PC-3 (cell line): ENCODE data around the gene DPT. TPM values are rescaled to one million over a fixed set of nuclear protein-coding genes. Genes with fewer than 3 reads are reported as not detected.

Source experiments
- ATAC-seq: fragments of 200-7000 bp; cut with Tn5 transposase; 2 replicates; pipeline ENCODE4 v1.9.1; 2020; ENCODE audit warnings: mild to moderate bottlenecking, moderate library complexity
- BruUV-seq: library from RNA; stranded (reverse); fragments of 400-500 nt; replicated peaks from 2 replicates; lab custom pipeline; 2021; lab: Mats Ljungman, UMichigan
- CTCF ChIA-PET: fragments of 300-600 bp; sonication (Branson Sonifier 250); formaldehyde crosslinking; loops from one replicate; lab custom pipeline; 2022; ENCODE audit warnings: antibody characterized with exemption; lab: Charles Lee
- POLR2A ChIA-PET: fragments of 300-600 bp; sonication (Branson Sonifier 250); formaldehyde crosslinking; loops from one replicate; lab custom pipeline; 2022; ENCODE audit warnings: antibody characterized with exemption; ENCODE audit not compliant: unreplicated experiment; lab: Charles Lee
- DNase-seq: peaks from one replicate; pipeline ENCODE4 v3.0.0-alpha.2; 2015
- H2AFZ ChIP-seq: fragments of 300-600 bp; sonication (generic); 2 replicates; pipeline ENCODE4 v1.6.0; 2016; ENCODE audit warnings: antibody characterized with exemption, low read length
- H3F3A ChIP-seq: fragments of 300-600 bp; sonication (generic); one replicate; pipeline ENCODE4 v1.6.0; 2017; ENCODE audit warnings: antibody characterized with exemption, low read length, control low read depth, mild to moderate bottlenecking; ENCODE audit not compliant: unreplicated experiment
- H3K27ac ChIP-seq: fragments of 300-600 bp; sonication (generic); 2 replicates; pipeline ENCODE4 v1.5.1; 2016; ENCODE audit warnings: mild to moderate bottlenecking, low read length
- H3K27me3 ChIP-seq: fragments of 300-600 bp; sonication (generic); 2 replicates; pipeline ENCODE4 v1.6.1; 2016; ENCODE audit warnings: low read length, mixed read lengths
- H3K36me3 ChIP-seq: fragments of 300-600 bp; sonication (generic); 2 replicates; pipeline ENCODE4 v1.6.1; 2016; ENCODE audit warnings: low read depth, mixed run types, low read length, mixed read lengths
- H3K4me1 ChIP-seq: fragments of 300-600 bp; sonication (generic); 2 replicates; pipeline ENCODE4 v1.5.1; 2016; ENCODE audit warnings: low read length; ENCODE audit not compliant: insufficient read depth
- H3K4me2 ChIP-seq: fragments of 300-600 bp; sonication (generic); 2 replicates; pipeline ENCODE4 v1.6.0; 2016; ENCODE audit warnings: low read length
- H3K4me3 ChIP-seq: fragments of 300-600 bp; sonication (generic); 2 replicates; pipeline ENCODE4 v1.5.1; 2016; ENCODE audit warnings: mild to moderate bottlenecking, low read length, mixed read lengths
- H3K79me2 ChIP-seq: fragments of 300-600 bp; sonication (generic); 2 replicates; pipeline ENCODE4 v1.6.1; 2017; ENCODE audit warnings: low read length, mixed read lengths
- H3K9ac ChIP-seq: fragments of 300-600 bp; sonication (generic); 2 replicates; pipeline ENCODE4 v1.6.0; 2016; ENCODE audit warnings: mild to moderate bottlenecking, low read length
- H3K9me2 ChIP-seq: fragments of 300-600 bp; sonication (generic); replicated peaks from 2 replicates; pipeline ENCODE4 v1.6.1; 2016; ENCODE audit warnings: mixed run types, low read length, mixed read lengths
- H3K9me3 ChIP-seq: fragments of 300-600 bp; sonication (generic); 2 replicates; pipeline ENCODE4 v1.6.1; 2016; ENCODE audit warnings: low read length, mixed read lengths
- H4K20me1 ChIP-seq: fragments of 300-600 bp; sonication (generic); 2 replicates; pipeline ENCODE4 v1.6.1; 2016; ENCODE audit warnings: low read length, mixed read lengths
- EZH2 ChIP-seq: fragments of 300-600 bp; sonication (generic); IDR thresholded peaks from one replicate; pipeline ENCODE4 v1.6.1; 2017; ENCODE audit warnings: antibody characterized with exemption, mild to moderate bottlenecking, low read length; ENCODE audit not compliant: unreplicated experiment
- EZH2phosphoT487 ChIP-seq: fragments of 300-600 bp; sonication (generic); IDR thresholded peaks from 2 replicates; pipeline ENCODE4 v1.6.1; 2018; ENCODE audit warnings: mild to moderate bottlenecking, antibody characterized with exemption, low read length, borderline replicate concordance
- intact Hi-C: fragments of 100-400 bp; cut with micrococcal nuclease; formaldehyde crosslinking; loops from 2 replicates; pipeline ENCODE4 v1.9.0; 2023
- total RNA-seq: library from RNA; depleted of rRNA; stranded (reverse); fragments of >200 nt; gene quantifications from 2 replicates; pipeline ENCODE4 v1.2.3, GENCODE V29; 2014
- TF ChIP-seq, protein P1 (sequence below): fragments of 300-600 bp; sonication (generic); conservative IDR thresholded peaks from 2 replicates; pipeline ENCODE4 v1.5.1; 2017; ENCODE audit warnings: antibody characterized with exemption, low read depth, mild to moderate bottlenecking, low read length

Gene DPT
- total RNA-seq, 1 experiment from 2014 or later, result not detected

- CTCF ChIA-PET, result no interaction called here
- POLR2A ChIA-PET, result interaction anchor here (0.6 kb wide), 1 partner anchor 609 kb away, joined by 5 read pairs; no protein-coding TSS in a partner anchor
- no peaks in the 10 kb centered on the region for H3K9me2 ChIP-seq
- H3K27ac ChIP-seq, result no peak overlapping the region
- no peak overlapping the region for H2AFZ ChIP-seq
- TF ChIP-seq EZH2, result no peak
- no peak for TF ChIP-seq EZH2phosphoT487
- TF ChIP-seq, protein P1, sequence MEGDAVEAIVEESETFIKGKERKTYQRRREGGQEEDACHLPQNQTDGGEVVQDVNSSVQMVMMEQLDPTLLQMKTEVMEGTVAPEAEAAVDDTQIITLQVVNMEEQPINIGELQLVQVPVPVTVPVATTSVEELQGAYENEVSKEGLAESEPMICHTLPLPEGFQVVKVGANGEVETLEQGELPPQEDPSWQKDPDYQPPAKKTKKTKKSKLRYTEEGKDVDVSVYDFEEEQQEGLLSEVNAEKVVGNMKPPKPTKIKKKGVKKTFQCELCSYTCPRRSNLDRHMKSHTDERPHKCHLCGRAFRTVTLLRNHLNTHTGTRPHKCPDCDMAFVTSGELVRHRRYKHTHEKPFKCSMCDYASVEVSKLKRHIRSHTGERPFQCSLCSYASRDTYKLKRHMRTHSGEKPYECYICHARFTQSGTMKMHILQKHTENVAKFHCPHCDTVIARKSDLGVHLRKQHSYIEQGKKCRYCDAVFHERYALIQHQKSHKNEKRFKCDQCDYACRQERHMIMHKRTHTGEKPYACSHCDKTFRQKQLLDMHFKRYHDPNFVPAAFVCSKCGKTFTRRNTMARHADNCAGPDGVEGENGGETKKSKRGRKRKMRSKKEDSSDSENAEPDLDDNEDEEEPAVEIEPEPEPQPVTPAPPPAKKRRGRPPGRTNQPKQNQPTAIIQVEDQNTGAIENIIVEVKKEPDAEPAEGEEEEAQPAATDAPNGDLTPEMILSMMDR, result no peak
- no peaks in the 10 kb centered on the region for H3K4me1 ChIP-seq
- BruUV-seq, result no TSS peak
- H3K79me2 ChIP-seq, result no peaks in the 10 kb centered on the region
- ATAC-seq (no peak), DNase-seq (no peak)
- no peak overlapping the region for H3K4me2 ChIP-seq
- no peaks in the 10 kb centered on the region for H3K27me3 ChIP-seq
- no peaks in the 10 kb centered on the region for H4K20me1 ChIP-seq
- no peaks in the 10 kb centered on the region for H3F3A ChIP-seq
- intact Hi-C loops, result no loop called here
- no peak overlapping the region for H3K4me3 ChIP-seq
- H3K36me3 ChIP-seq, result no peaks in the 10 kb centered on the region
- H3K9me3 ChIP-seq, result no peaks in the 10 kb centered on the region
- H3K9ac ChIP-seq, result no peak overlapping the region
Observed at GRCh38 chr1:168688644-168689326, 40.2 kb downstream of the DPT start.

GRCh38 chr1:168687816-168688215 is 41.2 kb downstream of the DPT start:
- no peak overlapping the region for H3K27ac ChIP-seq
- H3K4me3 ChIP-seq, result no peak overlapping the region
- no peak overlapping the region for H3K9ac ChIP-seq
- no peaks in the 10 kb centered on the region for H3K9me3 ChIP-seq
- no peak overlapping the region for H3K4me2 ChIP-seq
- H2AFZ ChIP-seq, result no peak overlapping the region
- TF ChIP-seq, protein P1, result peak; percentile 53
- TF ChIP-seq EZH2 (no peak), EZH2phosphoT487 (no peak)
- intact Hi-C loops, result no loop called here
- no peaks in the 10 kb centered on the region for H4K20me1 ChIP-seq
- H3K79me2 ChIP-seq, result no peaks in the 10 kb centered on the region
- POLR2A ChIA-PET, result no interaction called here
- H3K9me2 ChIP-seq, result no peaks in the 10 kb centered on the region
- BruUV-seq, result no TSS peak
- DNase-seq (peak; percentile 48), ATAC-seq (peak; percentile 72)
- CTCF ChIA-PET, result interaction anchor here (1.2 kb wide), 1 partner anchor 661 kb away, joined by 5 read pairs; no protein-coding TSS in a partner anchor
- no peaks in the 10 kb centered on the region for H3K36me3 ChIP-seq
- no peaks in the 10 kb centered on the region for H3K27me3 ChIP-seq
- no peaks in the 10 kb centered on the region for H3F3A ChIP-seq
- no peaks in the 10 kb centered on the region for H3K4me1 ChIP-seq

DNA sequence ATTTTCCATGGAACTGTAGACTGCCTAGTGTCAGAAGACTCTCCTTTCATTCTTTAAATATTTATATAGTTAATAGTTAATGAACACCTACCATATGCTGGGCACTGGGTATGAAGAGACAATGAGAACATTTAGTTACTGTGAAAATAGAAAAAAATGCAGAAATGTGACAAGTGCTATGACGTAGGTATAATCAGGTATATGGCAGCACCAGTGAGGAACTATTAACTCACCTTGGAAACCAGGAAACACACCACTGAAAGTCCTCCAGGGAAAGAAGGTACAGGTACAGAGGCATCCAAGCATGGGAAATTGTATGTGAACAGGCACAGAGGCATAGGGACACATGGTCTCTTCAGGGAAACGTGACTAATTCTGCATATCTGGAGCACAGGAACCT is 42.3 kb downstream of the DPT start:
- TF ChIP-seq EZH2 (no peak), EZH2phosphoT487 (no peak)
- TF ChIP-seq, protein P1, result no peak
- BruUV-seq, result no TSS peak
- DNase-seq, result no peak
- Histone ChIP-seq H3K9me2 (no peaks in the 10 kb centered on the region), H3K79me2 (no peaks in the 10 kb centered on the region), H3K36me3 (no peaks in the 10 kb centered on the region), H3K27me3 (no peaks in the 10 kb centered on the region), H3K27ac (no peak overlapping the region), H3F3A (no peaks in the 10 kb centered on the region), H3K4me3 (no peak overlapping the region), H3K4me1 (no peaks in the 10 kb centered on the region), H3K4me2 (no peak overlapping the region), H3K9me3 (no peaks in the 10 kb centered on the region), H3K9ac (no peak overlapping the region), H4K20me1 (no peaks in the 10 kb centered on the region), H2AFZ (no peak overlapping the region)
- no peak for ATAC-seq
- ChIA-PET CTCF (no interaction called here), POLR2A (no interaction called here)
- intact Hi-C loops, result no loop called here
